GM18858 (cell line): ENCODE measurements around the gene POLR3F.
"Not testable (repeated sequence)": the region's sequence is repeated elsewhere in the genome, so short reads cannot be mapped to it uniquely, and the experiment has no call there.

Source experiments
- ATAC-seq: cut with Tn5 transposase; IDR thresholded peaks from one replicate; pipeline ENCODE4 v1.9.1; 2021; ENCODE audit not compliant: unreplicated experiment

Gene POLR3F, protein sequence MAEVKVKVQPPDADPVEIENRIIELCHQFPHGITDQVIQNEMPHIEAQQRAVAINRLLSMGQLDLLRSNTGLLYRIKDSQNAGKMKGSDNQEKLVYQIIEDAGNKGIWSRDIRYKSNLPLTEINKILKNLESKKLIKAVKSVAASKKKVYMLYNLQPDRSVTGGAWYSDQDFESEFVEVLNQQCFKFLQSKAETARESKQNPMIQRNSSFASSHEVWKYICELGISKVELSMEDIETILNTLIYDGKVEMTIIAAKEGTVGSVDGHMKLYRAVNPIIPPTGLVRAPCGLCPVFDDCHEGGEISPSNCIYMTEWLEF

DNA sequence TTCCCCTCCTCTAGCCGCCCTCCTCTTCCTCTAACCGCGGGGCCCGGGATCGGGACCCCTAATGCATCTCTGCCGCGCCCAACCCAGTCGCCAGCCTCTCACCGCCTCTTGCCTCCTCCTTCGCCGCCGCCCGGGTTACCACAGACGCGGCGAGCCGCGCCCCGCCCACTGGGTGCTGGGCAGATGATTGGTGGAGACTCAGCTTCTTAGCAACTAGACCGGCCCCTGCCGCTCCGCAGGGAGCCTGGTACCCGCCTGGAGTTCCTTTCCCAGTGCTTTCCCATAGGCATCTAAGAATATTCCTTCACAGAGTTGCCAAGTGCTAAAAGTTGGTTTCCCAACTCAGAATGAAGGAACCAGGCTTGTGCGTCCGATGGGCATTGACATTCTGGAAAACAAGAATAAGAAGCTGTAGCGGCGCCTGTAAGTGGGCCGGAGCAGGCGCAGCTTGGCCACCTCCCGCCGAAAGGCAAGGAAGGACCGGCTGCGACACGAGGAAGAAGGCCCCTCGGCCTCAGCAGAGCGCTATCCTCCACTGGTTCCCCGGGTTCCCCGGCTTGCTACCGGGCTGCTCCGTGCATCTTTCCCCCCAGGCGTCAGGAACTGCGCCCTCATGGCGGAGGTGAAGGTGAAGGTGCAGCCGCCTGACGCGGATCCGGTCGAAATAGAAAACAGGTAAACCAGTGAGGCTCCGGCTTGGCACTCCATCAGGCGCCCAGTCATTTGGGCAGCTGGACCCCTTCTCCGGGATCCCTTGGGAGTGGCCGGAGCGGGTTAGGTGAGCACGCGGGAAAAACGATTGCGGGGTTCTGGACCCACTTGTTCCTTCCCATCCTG, at the start of gene POLR3F, which contains the start of gene DZANK1:
Gene POLR3F, plus strand, starts transcription at position 497 of the 837 bp plus-strand sequence. Its CDS starts 117 bp downstream, at position 614.
Gene DZANK1, minus strand, starts transcription at position 137 of the 837 bp plus-strand sequence. CDS start 1,672 bp downstream, outside the sequence.
- ATAC-seq = peak; percentile 96

DNA sequence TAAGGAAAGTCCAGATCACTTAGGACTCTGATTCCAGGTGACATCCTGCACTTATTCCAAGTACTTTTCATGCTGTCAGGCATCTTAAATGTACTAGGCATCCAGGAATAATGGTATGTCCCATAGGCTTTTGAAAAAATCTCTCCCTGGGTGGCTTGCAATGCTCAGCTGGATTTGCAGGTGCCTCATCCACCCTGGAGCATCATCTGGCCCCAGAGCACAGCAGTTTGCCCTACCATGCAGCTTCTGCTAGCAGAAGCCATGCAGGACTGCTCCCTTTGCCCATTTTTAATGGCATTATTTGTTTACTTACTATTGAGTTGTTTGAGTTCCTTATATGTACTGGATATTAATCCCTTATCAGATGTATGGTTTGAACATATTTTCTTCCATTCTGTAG, 45.6 kb upstream of the POLR3F start:
- no peak for ATAC-seq

DNA sequence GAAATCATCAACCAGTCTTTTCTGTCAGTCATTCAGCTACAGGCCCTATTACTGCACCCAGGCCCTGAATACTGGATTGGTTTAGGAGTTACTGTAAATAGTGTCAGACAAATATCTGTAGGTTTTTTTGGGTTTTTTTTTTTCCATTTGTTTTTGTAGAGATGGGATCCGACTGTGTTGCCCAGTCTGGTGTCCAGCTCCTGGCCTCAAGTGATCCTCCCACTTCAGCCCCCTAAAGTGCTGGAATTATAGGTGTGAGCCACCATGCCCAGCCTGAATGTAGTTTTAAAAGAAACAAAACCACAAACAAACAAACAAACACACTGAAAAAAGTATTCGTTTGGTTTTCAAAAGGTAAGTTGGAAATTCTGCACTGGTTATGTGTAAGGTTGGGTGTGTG, 40.0 kb upstream of the POLR3F start:
- no peak for ATAC-seq

DNA sequence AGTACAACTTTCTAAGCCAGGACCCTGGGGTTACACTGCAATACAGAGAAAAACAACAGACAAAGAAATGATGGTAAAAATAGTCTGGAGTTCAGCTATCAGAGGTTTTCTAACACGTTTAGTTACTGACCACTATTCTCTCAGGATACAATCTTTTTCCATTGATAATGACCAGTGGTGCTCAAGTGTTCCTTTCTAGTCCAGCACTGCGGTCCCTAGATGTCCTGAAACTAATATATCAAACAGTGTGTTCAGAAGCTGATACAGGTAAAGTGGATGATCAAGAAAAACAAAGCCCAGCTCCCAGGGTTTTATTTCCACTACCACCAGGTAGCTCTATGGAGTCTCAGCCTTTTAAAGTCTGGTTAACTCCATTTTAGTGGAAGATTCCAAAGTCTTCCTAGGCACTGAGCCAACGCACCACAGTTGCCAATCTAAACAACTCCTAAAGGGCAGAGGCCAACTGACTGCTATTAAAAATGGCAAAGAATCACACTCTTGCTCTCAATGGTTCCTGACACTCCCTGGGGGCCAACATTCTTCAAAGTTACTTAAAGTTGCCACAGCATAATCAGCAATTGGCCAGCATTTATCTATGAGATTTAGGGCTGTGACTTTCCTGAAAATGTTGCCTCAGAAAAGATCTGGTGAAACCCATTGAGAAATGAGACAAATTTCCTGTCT, 38.6 kb upstream of the POLR3F start:
- no peak for ATAC-seq

DNA sequence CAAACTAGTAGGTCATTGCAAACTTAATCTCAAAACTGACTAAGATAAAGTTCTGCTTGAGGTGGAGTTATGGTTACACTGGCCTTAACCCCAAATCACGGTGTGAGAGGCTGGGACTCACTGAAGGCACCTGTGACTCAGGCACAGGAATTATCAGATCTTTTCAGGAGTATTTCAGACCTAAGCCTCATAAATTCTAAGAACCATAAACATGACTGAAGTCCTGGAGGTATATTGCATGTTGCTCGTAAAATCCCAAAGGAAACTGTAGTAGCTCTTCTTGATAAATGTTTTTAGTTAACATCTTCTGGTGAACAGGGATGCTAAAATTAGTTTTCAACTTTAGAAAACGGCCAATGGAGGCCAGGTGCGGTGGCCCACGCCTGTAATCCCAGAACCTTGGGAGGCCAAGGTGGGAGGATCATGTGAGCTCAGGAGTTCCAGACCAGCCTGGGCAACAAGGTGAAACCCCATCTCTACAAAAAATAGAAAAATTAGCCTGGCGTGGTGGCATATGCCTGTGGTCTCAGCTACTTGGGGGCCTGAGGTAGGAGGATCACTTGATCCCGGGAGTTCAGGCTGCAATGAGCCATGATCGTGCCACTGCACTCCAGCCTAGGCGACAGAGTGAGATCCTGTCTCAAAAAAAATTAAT, 36.9 kb upstream of the POLR3F start:
- ATAC-seq = no peak

DNA sequence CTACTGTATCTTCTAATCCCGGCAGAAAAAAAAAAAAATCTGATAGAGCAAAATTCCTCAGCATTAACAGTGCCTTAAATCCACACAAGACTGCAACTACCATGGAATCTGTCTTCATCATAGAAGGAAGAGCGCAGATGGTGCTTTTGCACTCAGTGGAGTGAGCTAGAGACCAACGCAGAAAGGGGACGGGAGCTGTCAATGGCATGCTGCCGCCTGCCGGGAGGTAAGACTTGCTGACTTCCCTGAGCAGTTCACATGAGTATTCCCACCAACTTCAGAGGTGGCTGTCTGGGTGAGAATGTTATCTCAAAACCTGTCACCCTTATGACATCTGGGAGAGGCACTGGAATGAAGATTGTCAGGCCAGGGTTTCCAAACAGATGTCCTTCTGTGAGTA, 36.0 kb upstream of the POLR3F start:
- no peak for ATAC-seq

DNA sequence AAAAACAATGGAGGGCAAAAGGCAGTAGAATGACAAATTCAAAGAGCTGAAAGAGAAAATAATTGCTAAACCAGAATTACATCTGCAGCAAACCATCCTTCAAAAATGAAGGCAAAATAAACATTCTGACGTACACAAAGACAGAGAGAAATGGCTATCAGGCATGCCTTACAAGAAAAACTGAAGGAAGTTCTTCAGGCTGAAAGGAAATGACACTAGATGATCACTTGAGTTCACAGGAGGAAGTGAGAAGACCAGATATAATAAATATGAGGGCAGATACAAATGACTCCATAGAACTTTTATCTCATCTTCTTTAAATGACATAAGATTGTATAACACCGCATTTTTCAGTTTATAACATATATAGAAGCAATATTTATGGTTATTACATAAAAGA, 30.3 kb upstream of the POLR3F start:
- no peak for ATAC-seq

DNA sequence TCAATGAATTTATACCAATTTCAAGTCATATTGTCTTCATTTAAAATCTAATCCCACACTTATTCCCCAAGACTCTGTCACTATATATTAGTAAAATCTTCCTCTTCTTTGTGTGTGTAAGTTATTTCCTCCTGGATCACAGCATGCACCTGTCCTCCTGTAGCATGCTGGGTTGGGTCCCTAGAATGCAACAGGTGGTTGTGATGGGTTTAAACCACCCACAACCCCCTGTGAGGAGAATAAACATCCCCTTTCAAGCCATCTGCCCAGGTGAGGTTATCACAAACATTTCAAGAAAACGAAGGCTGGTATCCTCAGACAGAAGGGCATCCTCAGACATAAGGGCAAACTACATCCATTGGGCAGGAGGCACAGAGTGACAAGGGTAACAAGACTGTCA, 26.8 kb upstream of the POLR3F start:
- no peak for ATAC-seq

DNA sequence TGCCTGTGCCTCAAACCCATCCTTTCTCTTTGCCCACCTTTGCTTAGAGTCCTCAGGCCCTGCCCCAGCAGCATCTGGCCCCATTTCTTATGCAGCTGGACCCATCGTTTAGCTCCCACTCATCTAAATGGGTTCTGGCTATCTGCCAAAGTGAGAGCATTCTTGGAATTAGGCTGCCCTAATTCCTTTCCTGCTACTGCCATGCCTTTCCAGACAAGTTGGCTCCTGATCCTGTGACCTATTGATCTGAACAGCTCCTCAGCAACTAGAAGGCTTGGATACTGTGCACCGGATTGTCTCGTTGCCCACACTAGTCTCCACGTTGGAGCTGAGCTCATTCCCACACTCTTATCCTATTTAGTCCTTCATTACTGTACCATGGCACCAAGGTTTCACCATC, 23.3 kb upstream of the POLR3F start:
- no peak for ATAC-seq

DNA sequence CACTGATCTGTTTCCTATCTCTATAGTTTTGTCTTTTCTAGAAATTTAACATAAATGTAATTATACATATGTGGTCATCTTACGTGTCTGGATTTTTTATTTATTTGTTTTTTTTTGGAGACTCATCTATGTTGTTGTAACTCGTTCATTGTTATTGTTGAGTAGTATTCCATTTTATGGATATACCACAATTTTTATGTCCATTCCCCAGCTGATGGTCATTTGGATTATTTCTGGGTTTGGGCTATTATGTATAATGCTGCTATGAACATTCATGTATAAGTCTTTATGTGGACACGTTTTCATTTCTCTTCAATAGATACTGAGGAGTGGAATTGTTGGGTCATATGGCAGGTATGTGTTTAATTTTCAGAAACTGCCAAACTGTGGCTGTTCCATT, 10.6 kb upstream of the POLR3F start:
- no peak for ATAC-seq

DNA sequence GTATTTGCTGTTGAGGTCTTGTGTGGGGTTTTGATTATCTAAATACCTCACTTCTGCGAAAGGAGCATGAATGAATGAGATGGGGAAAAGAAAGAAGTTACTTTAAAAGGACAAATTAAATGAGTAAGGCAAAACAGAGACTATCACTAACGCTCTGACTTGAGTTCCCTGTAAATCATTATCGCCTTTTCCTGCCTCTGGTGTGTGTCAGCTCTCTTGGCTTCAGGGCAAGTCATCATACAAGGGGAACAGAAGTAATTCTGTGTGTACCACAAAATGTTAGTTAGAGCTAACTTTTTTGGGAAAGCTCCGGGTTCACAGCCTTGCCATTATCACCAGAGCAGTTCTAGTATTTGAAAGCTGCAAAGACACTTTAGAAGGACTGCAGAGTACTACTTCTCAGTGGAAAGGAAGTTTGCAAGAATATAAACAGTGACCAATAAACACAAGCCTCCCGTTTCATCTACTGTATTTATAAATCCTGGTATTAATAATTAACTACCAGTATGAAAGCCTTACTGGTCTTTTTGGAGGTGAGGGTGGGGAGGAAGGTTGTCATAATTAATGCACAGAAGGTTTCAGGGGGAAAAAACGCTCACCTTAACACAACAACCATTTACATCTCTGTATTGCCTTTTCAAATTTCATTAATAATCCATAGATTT, 1.5 kb upstream of the POLR3F start:
- no peak for ATAC-seq

DNA sequence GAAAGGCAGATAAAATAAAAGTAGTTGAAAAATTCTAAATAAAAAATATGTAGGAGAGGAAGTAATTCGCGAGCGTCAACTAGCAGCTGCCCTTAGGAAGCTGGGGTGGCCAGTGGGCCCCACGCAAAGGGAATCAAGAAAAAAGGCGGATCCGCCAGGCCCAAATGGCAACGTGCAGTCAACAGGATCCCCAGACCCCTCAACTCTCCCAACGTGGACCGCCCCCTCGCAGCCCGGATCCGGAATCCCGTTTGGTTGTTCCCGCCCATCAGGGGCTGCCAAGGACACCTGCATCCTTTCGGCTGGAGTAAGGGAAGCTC, 656 bp upstream of the POLR3F start:
- no peak for ATAC-seq

DNA sequence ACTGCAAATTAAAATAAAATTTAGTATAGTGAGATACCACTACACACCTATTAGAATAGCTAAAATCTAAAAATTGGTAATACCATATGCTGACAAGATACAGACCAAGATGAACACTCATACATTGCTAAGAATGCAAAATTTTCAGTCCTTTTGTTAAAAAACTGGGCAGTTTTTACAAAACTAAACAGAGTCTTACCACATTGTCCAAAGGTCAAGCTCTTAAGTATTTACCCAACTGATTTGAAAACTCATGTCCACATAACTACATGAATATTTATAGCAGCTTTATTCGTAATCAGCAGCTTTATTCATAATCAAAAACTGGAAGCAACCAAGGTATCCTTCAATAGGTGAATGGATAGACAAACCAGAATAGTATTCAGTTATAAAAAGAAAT, 10.0 kb downstream of the POLR3F start:
- no peak for ATAC-seq

DNA sequence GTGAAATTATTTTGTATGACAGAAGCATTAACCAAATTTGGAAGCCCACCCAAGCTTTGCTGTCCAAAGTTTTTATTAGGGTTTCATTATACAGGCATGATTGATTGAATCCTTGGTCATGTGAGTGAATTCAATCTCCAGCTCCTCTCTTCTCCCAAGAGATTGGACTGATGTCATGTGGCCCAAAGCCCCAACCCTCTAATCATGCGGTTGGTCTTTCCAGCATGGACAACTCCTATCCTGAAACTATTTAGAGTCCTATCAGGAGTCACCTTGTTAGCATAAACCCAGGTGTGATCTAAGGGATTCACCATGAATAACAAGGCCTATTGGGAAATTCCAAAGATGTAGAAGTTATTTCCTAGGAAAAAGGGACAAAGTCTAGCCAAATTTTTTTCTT, 10.6 kb downstream of the POLR3F start:
- ATAC-seq = no peak

DNA sequence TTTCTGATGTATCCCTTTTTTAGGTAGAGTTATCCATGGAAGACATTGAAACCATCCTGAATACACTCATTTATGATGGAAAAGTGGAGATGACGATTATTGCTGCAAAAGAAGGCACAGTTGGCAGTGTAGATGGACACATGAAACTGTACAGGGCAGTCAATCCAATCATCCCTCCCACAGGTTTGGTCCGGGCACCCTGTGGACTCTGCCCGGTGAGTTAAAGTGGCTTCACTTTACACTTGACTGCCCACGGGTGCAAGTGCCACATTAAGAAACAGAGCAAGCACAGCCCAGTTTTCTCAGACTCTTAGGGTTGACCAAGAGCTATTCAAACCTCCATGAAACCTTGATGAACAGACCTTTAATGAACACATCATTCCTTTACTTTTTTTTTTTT, 14.4 kb downstream of the POLR3F start:
- ATAC-seq = no peak

DNA sequence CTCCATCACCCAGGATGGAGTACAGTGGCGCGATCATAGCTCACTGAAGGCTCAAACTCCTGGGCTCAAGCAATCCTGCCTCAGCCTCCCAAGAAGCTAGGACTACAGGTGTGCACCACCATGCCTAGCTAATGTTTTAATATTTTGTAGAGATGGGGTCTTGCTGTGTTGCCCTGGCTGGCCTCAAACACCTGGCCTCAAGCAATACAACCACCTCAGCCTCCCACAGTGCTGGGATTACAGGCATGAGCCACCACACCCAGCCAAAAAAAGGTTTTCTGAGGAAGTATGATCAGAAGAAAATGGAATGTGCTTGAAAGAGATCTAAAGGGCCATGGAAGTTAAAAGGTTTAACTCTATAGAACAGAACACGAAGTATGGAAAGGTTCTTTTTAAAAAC, 21.1 kb downstream of the POLR3F start:
- ATAC-seq = no peak

DNA sequence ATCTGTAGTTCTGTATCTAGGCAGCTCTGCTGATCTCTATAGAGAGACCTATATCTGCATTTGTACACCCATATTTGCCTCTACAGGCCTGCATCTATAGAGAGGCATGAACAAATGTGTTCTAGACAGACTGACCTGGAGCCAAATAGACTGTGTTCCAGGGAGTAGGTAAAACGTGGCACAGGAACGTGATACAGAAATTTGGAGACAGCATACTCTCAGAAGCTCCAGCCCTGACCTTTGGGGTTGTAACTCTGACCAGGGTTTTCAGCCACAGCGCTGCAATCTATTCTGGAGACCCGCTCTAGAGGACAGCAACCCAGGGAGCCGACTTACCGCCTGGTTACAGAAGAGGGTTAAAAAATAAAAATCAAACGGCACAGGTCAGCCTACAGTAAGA, 28.9 kb downstream of the POLR3F start:
- ATAC-seq = no peak

DNA sequence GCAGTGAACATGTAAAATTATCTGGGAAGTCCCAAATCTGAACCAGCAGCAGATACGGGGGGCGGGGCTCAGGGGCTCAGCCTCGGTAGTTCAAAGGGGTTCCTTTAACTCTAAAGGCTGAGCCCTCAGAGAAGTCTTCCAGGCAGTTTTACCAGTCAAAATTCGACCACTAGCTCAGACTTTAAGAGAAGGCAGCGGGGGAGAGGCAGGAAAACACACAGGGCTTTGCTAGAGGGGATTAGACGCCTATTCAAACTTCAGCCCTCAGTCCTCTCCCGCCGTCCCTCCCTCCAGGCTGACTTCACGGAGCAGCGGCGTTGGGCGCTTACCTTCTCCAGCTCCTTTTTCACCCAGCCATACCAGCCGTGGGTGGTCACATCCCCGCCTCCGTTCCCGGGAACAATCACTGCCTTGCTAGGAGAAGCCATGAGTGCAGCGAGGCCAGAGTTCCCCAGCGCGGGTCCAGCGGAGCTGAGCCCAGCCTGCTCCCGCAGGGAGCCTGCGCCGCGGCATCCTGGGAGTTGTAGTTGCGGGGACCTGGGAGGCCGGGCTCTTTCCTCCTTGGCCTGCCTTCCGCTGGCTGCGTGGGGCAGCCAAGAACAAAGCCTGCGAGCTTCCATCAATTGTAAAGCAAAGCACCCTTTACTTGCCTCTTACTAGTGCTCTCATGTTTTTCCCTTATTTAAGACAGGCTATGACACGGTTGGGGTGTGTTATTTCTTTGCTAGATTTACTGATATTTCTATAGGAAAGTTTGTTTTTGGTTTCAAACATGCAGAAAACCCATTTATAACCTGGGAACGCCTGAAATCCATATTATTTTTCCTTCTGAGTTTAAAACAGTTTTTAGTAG, 29.8 kb downstream of the POLR3F start, which contains the start of gene RBBP9:
Gene RBBP9, minus strand, starts transcription at position 486 of the 853 bp plus-strand sequence. Its CDS starts 58 bp downstream, at position 428.
- peak; percentile 93 for ATAC-seq

DNA sequence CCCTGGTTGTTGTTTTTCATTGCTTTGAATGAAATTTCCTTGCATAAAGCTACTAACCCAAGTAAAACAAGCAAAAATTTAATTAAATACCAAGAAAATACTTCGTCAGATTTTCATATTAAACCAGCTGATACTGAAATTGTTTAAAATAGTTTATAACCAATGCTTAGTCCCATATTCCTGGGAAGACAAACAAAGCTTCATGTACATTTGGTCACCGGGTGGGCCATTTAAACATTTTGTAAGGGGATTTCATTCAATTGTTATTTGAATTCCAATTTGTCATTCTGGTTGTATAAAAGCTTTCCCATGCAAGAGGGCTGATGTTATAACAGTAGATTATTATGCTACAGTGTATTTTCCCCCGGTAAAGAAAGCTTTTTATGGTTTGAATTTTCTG, 30.4 kb downstream of the POLR3F start:
- ATAC-seq = no peak

DNA sequence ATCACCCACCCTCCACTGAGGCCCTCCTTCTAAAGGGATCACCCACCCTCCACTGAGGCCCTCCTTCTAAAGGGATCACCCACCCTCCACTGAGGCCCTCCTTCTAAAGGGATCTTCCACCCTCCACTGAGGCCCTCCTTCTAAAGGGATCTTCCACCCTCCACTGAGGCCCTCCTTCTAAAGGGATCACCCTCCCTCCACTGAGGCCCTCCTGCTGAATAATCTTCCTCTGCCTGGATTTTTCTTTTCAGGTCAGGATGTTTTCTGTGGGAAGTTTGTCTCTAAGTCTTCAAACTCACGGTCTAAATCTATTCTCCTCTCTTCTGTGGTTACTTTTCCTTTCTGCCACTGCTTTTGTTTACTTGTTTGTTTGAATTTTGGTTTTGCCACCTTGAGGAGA, 34.5 kb downstream of the POLR3F start:
- ATAC-seq = not testable (repeated sequence)
